Lower leg skin (tissue), 4 donors: ENCODE measurements around the gene RTRAF. TPM values are rescaled to one million over a fixed set of nuclear protein-coding genes. Genes with fewer than 3 reads are reported as not detected.

Experiments used
- DNase-seq, 2 donors: peaks; one replicate each; pipeline ENCODE4 v3.0.0-alpha.2; 2019; ENCODE audit warnings: low spot score in 2 of 2
- H3K4me3 ChIP-seq: fragments of 200-600 bp; sonication (generic); 2 replicates; pipeline ENCODE4 v1.5.1; 2017; ENCODE audit warnings: mild to moderate bottlenecking, low read depth; ENCODE audit not compliant: poor library complexity, severe bottlenecking
- POLR2A ChIP-seq, 2 donors: fragments of 450-650 bp; IDR thresholded peaks; one replicate each; pipeline ENCODE4 v1.6.1; 2016 to 2017; ENCODE audit warnings: antibody characterized with exemption in 2 of 2, mild to moderate bottlenecking in 1 of 2, moderate library complexity in 1 of 2
- WGBS, 2 donors: methylation state at CpG; one replicate each; pipeline ENCODE4 v1.1.5; 2018; 5-methylcytosine and 5-hydroxymethylcytosine counted together
- intact Hi-C: fragments of 100-400 bp; cut with DNase I; formaldehyde crosslinking; loops from one replicate; pipeline ENCODE4 v1.15.0; 2023; ENCODE audit warnings: low total_unique reads
- total RNA-seq, 4 donors: library from RNA; depleted of rRNA; stranded (reverse); fragments of >200 nt; gene quantifications; one replicate each; pipeline ENCODE4 v1.1.0, GENCODE V29; 2016
- TF ChIP-seq, protein P1 (sequence below), 3 donors: fragments of 450-650 bp; IDR thresholded peaks; one replicate each; pipeline ENCODE4 v1.5.1; 2016; ENCODE audit warnings: antibody characterized with exemption in 3 of 3, mild to moderate bottlenecking in 3 of 3, moderate library complexity in 2 of 3

The RTRAF gene
- total RNA-seq, 4 donors from 2014 or later: 32.5 to 48.0 (median 40.6) TPM

DNA sequence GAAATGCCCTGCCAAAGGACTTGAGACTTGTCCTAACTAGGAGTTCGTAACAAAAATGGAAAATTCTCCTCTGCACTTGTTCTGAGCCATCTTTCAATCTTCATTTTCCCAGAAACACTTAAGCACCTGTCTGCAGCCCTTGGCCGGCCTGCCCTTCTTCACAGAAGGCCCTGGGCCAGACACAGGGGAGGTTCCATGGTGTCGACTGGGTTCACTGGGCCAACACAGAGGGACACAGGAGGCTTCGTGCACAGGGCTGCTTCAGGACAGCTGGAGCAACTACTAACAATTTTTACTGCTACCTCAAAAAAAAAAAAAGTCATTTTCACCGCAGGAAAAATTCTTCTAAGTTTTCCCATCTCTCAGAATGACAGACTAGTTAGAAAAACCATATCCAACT lies 59.9 kb downstream of the RTRAF start:
- intact Hi-C loops: no loop called here
- WGBS, 2 donors: 82 to 84% methylated on average over 5 of the region's 5 CpGs

DNA sequence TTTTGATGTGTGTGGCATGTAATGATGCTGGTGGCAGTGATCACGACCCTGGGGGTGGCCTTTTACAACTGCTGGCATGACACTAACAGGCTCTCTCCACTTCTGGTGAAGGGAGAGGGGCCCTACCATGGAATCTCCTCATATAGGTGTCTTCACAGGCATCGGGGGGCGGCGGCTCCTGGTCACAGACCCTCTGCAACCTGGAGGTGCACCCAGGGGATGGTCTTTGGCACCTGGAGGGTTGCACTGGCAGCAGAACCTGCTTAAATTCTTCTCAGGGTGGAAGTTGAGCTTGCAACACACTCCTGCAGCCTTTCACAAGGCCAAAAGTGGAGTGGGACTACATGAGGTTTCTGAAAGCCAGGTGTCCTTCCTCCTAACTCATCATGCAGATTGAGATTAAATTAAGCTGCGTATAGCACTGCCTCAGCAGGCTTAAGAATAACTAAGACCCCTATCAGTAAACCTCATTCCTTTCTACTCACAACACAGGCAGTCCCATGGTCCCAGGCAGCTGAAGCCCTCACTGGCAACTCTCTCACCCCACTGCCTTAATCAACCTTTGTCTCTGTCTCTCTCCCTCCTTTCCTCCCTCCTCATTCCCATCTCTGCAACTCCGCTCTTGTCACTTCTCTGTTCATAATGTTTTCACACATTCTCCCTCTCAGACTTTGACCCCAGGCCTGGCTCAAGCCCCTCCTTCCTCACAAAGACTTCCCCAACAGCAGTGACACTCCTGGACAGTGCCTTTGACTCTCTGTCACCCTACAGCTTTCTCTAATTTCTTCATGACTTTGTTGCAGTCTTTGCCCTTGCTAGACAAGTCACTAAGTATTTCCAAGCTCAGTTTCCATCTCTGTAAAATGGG lies 60.6 kb downstream of the RTRAF start:
- intact Hi-C loops: no loop called here
- TF ChIP-seq, protein P1, sequence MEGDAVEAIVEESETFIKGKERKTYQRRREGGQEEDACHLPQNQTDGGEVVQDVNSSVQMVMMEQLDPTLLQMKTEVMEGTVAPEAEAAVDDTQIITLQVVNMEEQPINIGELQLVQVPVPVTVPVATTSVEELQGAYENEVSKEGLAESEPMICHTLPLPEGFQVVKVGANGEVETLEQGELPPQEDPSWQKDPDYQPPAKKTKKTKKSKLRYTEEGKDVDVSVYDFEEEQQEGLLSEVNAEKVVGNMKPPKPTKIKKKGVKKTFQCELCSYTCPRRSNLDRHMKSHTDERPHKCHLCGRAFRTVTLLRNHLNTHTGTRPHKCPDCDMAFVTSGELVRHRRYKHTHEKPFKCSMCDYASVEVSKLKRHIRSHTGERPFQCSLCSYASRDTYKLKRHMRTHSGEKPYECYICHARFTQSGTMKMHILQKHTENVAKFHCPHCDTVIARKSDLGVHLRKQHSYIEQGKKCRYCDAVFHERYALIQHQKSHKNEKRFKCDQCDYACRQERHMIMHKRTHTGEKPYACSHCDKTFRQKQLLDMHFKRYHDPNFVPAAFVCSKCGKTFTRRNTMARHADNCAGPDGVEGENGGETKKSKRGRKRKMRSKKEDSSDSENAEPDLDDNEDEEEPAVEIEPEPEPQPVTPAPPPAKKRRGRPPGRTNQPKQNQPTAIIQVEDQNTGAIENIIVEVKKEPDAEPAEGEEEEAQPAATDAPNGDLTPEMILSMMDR (IDR thresholded peaks at IDR 0.05): no peak
- no peak for TF ChIP-seq POLR2A (IDR thresholded peaks at IDR 0.05)
- 84 to 85% methylated on average over 6 of the region's 6 CpGs for WGBS, 2 donors
- H3K4me3 ChIP-seq: no peak overlapping the region
- no peak for DNase-seq

More for the DNA sequence above, 59.9 kb downstream of the RTRAF start:
- no peak overlapping the region for H3K4me3 ChIP-seq
- no peak for DNase-seq
- TF ChIP-seq, protein P1 (IDR thresholded peaks at IDR 0.05): no peak
- no peak for TF ChIP-seq POLR2A (IDR thresholded peaks at IDR 0.05)

DNA sequence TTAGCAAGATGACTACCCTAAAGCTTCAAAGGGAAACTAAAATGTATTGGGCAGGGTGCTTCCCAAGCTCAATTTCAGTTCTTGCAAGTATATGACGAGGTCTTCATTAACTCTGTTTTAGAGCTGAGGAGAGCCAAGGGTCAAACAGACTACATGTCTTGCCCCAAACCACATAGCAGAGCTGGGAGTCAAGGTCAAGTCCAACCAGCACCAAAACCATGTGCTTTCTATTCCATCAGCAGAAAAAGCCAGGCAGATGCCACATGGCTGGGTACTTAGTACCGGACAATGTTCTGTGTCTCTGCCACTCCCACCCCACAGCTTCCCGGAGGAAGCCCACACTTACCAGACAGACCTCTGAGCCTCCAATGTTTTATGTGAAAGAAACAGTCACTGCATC lies 61.9 kb downstream of the RTRAF start:
- 75 to 83% methylated on average over 3 of the region's 3 CpGs for WGBS, 2 donors
- no peak for DNase-seq
- TF ChIP-seq, protein P1 (IDR thresholded peaks at IDR 0.05): no peak
- no peak for TF ChIP-seq POLR2A (IDR thresholded peaks at IDR 0.05)
- intact Hi-C loops: no loop called here
- H3K4me3 ChIP-seq: no peak overlapping the region

DNA sequence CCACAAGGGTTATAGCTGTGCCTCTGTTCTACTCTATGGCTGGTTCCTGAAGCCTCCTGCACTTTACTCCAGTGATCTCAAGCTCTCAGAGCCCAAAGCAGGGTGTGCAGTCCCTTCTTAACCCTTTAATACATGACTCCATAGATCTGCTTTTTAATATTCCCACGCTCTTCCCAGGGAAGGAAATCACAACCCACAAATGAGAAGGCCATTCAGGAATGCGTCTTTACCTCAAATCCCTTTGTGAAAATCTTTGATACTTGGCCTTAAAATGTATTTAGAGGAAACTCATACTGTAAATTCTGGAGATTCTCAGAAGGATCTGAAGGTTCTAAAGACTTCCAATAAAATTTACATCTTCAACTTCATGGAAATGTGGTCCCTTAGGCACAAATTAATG lies 62.5 kb downstream of the RTRAF start:
- no peak for DNase-seq
- 45 to 61% methylated on average over 2 of the region's 2 CpGs for WGBS, 2 donors
- intact Hi-C loops: no loop called here
- H3K4me3 ChIP-seq: no peak overlapping the region
- TF ChIP-seq, protein P1 (IDR thresholded peaks at IDR 0.05): no peak
- no peak for TF ChIP-seq POLR2A (IDR thresholded peaks at IDR 0.05)

DNA sequence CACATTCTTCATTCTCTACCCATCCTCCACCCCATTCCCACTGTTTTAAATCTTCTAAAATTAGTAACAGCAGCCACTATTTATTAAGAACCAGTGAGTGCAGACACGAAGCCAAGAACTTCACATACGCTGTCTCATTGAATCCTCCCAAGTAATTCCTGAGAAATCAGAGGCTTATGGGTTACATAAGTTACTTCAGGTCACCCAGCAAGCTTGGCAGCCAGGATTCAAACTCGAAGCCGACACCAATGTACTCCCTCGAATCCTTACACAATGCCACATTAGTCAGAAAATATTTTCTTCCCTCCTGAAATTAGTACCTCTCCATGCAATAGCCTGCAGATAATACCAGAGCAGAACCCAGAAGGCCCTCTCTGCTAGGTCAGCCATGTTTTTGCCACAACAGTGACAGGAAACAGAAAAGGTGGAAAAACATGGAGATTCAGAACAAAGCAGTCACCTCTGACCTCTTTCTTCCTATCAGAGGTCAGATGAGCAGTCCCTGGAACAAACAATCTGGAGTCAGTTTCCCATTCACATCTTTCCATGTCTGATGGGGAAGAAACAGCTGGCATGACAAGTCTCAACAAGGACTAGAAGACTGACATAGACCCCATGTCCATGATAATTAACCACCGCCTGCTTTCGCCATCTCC lies 63.1 kb downstream of the RTRAF start:
- intact Hi-C loops: no loop called here
- no peak for TF ChIP-seq POLR2A (IDR thresholded peaks at IDR 0.05)
- TF ChIP-seq, protein P1 (IDR thresholded peaks at IDR 0.05): no peak
- WGBS, 2 donors: 42 to 58% methylated on average over 7 of the region's 7 CpGs
- DNase-seq: no peak
- no peak overlapping the region for H3K4me3 ChIP-seq
